Neuron (in vitro differentiated cells): ENCODE data around the gene NHLRC4.

Experiments
- H2AFZ ChIP-seq: one replicate; pipeline ENCODE4 v1.6.1; 2013; ENCODE audit warnings: low read depth, mild to moderate bottlenecking, inconsistent platforms, low read length, moderate library complexity
- H3K27me3 ChIP-seq: one replicate; pipeline ENCODE4 v1.6.1; 2013; ENCODE audit warnings: low read length; ENCODE audit not compliant: insufficient read depth
- H3K36me3 ChIP-seq: one replicate; pipeline ENCODE4 v1.6.1; 2013; ENCODE audit warnings: low read length; ENCODE audit not compliant: insufficient read depth
- H3K4me1 ChIP-seq: one replicate; pipeline ENCODE4 v1.6.1; 2013; ENCODE audit warnings: low read length; ENCODE audit not compliant: insufficient read depth
- H3K4me3 ChIP-seq: 2 replicates; pipeline ENCODE4 v1.5.1; 2013; ENCODE audit warnings: mild to moderate bottlenecking, low read length, moderate library complexity
- H3K9me3 ChIP-seq: one replicate; pipeline ENCODE4 v1.6.1; 2013; ENCODE audit warnings: low read length

The NHLRC4 gene, protein sequence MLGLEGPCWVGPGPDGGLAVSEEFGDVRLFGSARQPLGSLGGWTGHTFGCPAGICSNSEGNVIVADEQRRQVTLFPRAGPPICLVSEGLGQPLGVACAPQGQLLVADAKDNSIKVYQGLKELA

DNA sequence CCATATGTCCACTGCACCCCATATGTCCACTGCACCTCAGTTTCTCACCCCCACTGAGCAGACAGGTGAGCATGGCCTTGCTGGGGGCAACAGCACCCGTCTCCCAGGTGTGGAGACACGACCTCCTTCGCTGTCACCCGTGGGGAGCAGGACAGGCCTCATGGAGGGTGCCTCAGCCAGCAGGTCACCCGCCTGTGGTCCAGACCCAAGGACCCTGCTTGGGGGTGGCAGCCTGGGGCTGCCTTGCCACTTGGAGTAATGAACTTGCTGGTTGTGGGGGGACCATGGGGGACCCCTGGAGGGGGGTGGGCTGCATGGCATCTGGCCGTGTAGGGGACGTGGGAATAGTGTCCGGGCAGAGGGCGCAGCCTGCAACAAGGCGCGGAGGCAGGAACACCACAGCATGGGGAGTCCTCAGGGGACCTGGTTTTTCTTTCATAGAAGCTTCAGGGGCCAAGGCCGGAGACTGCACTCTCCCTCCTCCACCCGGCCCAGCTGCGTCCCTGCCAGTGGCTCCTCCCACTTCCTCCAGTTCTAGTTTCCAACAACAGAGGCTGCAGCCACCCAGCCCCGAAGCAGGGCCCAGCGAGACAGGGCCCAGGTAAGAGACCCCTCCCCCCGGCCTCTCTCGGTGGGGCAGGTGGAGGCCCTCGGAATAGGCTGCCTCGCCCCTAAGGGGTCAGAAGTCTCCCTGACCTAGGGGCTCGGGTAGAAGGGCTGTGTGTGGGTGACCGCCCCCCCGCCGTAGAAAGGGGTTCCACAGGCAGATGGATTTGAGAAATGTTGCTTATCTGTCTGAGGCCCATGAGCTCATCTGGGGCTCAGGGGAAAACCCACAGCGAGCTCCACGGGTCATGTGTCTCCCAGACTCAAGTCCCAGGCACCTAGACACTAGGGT lies at the start of gene NHLRC4:
Gene NHLRC4 (plus strand): TSS at position 531 of the 898 bp plus-strand sequence. CDS start 1,043 bp downstream, outside the sequence.
- H3K36me3 ChIP-seq = no peaks in the 10 kb centered on the region
- H3K4me1 ChIP-seq = peaks cover 41% of the 10 kb centered on the region
- H3K9me3 ChIP-seq = no peaks in the 10 kb centered on the region
- H3K4me3 ChIP-seq = no peak within 1 kb of the TSS
- H2AFZ ChIP-seq = no peak within 1 kb of the TSS
- H3K27me3 ChIP-seq = peaks cover 11% of the 10 kb centered on the region

DNA sequence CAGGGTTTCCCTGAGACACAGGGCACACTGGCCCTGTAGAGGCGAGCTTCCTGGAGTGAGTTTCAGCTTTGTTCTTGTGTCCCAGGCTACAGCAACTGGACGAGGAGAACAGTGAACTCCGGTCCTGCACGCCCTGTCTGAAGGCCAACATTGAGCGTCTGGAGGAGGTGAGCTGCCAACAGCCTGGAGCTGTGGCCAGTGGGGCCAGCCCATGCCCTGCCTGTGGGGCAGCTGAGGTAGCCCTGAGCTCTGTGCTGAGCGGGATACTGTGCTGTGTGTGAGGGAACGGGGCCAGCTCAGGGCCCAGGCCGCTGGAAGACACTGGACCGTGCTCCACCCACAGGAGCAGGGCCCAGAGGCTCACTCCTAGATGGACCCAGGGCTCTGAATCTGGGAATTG lies 47.9 kb upstream of the NHLRC4 start:
- no peak overlapping the region for H2AFZ ChIP-seq
- H3K4me3 ChIP-seq = no peak overlapping the region
- peaks cover 76% of the 10 kb centered on the region for H3K36me3 ChIP-seq
- H3K27me3 ChIP-seq = no peaks in the 10 kb centered on the region
- H3K4me1 ChIP-seq = no peaks in the 10 kb centered on the region
- H3K9me3 ChIP-seq = no peaks in the 10 kb centered on the region

DNA sequence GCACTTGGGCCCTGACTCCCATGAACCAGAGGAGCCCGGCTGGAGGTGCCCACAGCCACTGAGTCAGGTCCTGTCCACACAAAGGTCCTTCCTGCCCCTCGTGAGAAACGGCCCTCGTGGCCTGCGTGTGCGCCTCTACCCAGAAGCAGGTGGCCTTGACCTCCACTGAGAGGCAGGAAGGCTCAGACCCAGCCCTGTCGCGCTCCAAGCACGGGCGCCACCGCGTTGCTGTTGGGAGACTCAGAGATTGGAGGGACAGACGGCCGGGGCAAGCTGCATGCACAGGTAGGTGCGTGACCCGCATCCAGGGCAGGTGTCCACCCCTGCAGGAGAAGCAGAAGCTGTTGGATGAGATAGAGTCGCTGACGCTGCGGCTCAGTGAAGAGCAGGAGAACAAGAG lies 47.4 kb upstream of the NHLRC4 start:
- no peak overlapping the region for H2AFZ ChIP-seq
- no peaks in the 10 kb centered on the region for H3K27me3 ChIP-seq
- no peaks in the 10 kb centered on the region for H3K9me3 ChIP-seq
- H3K36me3 ChIP-seq = peaks cover 71% of the 10 kb centered on the region
- H3K4me1 ChIP-seq = no peaks in the 10 kb centered on the region
- H3K4me3 ChIP-seq = no peak overlapping the region

DNA sequence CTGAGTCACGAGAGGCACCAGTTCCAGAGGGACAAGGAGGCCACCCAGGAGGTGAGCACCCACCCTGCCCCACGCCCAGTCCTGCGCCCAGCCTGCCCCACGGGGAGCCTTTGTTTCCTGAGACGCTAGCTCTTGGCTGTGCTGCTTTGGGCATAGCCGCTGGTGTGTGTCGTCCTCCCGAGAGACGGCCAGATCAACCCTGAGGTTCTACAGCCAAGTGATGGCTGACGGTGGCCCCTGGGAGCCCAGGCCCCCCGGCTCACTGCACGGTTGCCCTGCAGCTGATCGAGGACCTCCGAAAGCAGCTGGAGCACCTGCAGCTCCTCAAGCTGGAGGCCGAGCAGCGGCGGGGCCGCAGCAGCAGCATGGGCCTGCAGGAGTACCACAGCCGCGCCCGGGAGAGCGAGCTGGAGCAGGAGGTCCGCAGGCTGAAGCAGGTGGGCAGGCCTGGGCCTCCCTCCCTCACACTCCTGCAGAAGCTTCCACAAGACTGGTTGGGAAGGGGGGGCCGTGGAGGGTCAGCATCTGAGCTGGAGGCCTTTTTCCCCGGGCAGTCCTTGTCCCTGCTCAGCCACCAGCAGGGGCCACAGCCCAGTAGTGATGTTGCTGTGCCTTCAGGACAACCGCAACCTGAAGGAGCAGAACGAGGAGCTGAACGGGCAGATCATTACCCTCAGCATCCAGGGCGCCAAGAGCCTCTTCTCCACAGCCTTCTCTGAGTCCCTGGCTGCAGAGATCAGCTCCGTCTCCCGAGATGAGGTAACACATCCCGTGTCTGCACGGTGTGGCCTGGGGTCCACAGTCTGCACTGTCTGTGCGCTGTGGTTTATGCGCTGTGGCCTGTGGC lies 46.7 kb upstream of the NHLRC4 start:
- H2AFZ ChIP-seq = no peak overlapping the region
- H3K27me3 ChIP-seq = no peaks in the 10 kb centered on the region
- H3K4me1 ChIP-seq = no peaks in the 10 kb centered on the region
- no peak overlapping the region for H3K4me3 ChIP-seq
- no peaks in the 10 kb centered on the region for H3K9me3 ChIP-seq
- H3K36me3 ChIP-seq = peaks cover 67% of the 10 kb centered on the region

DNA sequence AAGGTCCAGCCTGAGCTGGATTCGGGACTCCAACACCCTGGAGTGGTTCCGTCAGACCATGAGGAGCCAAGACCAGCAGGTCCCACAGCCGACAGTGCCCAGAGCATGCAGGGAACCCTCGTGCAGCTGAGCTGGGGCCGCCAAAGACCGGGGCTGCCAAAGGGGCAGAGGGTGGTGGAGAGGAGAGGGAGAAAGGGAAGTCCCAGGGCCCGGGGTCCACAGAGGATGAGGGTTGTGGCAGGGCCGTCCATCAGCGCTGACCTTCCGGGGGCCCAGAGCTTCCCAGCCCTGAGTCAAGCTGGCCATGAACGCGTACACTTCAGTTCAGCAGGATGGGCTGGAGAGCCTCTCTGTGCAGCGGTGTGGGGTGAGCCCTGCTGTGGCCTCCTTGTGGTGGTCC lies 46.0 kb upstream of the NHLRC4 start:
- peaks cover 59% of the 10 kb centered on the region for H3K36me3 ChIP-seq
- H2AFZ ChIP-seq = no peak overlapping the region
- H3K4me3 ChIP-seq = no peak overlapping the region
- H3K9me3 ChIP-seq = no peaks in the 10 kb centered on the region
- H3K27me3 ChIP-seq = no peaks in the 10 kb centered on the region
- H3K4me1 ChIP-seq = peaks cover 6% of the 10 kb centered on the region

DNA sequence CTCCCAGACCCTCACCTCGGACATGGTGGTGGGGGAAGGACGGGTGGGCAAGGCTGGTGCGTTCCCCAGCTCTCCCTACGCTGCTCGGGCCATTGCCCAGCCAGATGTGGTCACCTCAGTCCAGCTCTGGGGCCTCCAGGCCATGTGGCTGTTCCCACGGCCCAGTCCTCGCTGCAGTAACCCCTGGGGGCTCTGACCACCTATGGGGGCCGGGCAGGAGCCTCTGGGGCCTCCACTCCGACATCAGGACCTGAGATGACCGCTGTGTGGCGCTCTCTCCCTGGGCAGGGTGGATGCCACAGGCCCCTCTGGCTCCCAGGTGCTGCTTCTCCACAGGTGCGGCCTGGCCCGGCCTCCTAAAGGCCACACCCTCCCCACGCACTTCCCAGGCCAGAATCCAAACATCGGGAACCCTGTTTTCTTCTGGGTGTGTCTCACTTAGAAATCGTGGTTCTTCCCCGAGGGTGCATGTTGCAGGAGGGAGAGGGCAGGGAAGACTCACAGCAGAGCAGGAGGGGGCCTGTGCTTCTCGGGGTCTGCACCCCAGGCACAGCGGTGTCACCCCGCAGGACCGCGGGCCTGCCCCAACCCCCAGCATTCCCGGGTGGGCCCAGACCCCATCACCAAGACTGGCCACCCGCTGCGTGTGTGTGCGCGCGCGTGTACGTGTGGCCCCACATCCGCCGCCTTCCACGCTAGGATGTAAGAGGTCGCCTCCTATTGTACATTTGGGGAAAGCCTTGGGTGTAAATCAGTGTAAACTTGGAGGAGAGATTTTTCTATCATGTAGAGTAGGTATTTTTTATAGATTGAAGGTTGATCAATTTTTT lies 45.2 kb upstream of the NHLRC4 start:
- H3K9me3 ChIP-seq = no peaks in the 10 kb centered on the region
- no peak overlapping the region for H2AFZ ChIP-seq
- peaks cover 53% of the 10 kb centered on the region for H3K36me3 ChIP-seq

DNA sequence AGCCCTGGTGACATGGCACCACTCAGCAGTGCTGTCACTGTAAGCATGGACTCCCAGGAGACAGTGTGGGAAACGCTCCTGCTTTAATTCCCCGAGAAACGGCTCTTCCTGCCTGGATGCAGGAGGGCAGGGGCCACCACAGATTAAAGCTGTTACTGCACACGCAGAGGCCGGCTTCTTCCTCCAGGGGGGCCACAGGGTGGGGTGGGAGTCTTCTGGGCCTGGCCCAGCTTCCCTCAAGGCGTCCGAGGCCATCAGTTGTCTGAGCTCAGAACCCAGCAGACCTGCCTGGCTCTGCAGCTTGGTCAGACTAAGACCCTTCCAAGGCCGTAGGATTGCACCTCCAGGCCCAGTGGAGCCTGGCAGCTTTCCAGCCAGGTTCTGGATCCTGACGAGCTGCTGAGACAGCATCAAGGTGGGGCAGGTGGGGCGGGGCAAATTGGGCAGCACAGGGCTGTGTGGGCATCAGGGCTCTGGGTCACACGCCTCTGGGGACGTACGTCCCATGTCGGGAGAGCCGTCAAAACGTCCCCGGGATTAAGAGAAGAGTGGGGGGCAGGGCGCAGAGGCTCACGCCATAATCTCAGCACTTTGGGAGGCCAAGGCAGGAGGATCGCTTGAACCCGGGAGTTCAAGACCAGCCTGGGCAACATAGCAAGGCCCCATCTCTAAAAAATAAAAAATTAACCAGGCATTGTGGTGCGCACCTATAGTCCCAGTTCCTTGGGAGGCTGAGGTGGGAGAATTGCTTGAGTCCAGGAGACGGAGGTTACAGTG lies 44.3 kb upstream of the NHLRC4 start:
- Histone ChIP-seq H3K27me3 (no peaks in the 10 kb centered on the region), H3K4me3 (no peak overlapping the region), H2AFZ (no peak overlapping the region), H3K4me1 (peaks cover 14% of the 10 kb centered on the region), H3K9me3 (no peaks in the 10 kb centered on the region), H3K36me3 (peaks cover 45% of the 10 kb centered on the region)

More for the DNA sequence above, 45.2 kb upstream of the NHLRC4 start:
- no peaks in the 10 kb centered on the region for H3K27me3 ChIP-seq
- no peak overlapping the region for H3K4me3 ChIP-seq
- peaks cover 13% of the 10 kb centered on the region for H3K4me1 ChIP-seq

DNA sequence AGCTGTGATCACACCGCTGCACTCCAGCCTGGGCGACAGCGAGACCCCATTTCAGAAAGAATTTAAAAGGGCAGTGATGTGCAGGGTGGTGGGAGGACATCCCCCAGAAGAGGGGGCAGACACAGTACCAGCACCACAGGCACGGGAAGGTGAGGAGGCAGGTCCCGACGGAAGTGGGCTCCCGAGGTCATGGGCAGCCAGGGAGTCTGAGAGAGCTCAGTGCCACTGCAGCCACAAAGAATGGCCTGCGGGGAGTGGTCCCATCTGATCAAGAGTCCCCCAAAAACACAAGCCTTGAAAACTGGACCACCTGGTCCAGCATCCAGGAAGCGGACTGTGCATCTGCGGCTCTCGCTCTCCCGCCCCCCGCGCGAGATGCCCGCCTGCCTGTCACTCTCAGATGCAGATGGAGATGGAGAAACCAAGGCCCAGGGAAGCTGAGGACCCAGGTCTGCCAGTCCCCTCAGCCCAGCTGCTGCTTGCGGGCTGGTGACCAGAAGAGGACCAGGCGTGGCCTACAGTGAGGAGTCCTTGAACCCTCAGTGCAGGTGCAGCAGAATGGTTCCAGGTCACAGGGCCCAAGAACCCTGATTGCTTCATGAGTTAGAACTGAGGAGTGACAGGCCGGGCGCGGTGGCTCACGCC lies 43.6 kb upstream of the NHLRC4 start:
- H3K4me3 ChIP-seq = no peak overlapping the region
- H3K36me3 ChIP-seq = peaks cover 41% of the 10 kb centered on the region
- no peaks in the 10 kb centered on the region for H3K9me3 ChIP-seq
- no peak overlapping the region for H2AFZ ChIP-seq
- H3K4me1 ChIP-seq = peaks cover 14% of the 10 kb centered on the region
- H3K27me3 ChIP-seq = no peaks in the 10 kb centered on the region

DNA sequence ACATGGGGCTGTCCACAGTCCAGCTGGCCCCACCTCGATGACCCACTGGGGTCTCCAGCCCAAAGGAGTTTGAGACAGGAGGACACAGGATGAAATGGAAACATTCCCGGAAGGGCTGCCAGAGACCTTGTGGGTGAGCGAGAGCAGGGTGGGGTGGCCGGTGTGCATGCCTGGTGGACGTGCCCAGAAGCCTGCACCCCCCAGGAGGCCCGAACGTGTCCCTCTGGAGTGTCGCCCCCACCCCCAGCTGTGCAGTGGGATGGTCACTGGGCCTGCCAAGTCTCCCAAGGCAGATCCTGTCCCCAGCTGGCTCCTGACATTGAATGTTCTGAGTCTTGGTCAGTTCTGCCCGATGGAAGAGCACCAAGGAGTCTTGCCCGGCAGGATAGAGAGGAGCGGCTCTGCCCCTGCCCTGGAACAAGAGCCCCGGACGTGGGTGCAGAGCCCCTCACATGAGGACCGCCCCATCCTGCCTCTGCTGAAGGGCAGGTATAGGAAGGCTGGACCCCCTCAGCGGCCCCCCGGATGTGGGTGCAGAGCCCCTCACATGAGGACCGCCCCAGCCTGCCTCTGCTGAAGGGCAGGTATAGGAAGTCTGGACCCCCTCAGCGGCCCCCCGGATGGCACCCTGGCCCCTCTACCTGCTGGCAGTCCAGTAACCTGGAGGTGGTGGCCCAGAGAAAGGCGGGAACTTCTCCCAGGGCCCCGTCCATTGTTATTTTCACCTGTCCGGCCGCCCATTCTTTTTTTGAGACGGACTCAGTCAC lies 42.3 kb upstream of the NHLRC4 start:
- H3K4me3 ChIP-seq = no peak overlapping the region
- H3K36me3 ChIP-seq = peaks cover 32% of the 10 kb centered on the region
- H3K4me1 ChIP-seq = peaks cover 25% of the 10 kb centered on the region
- H2AFZ ChIP-seq = no peak overlapping the region
- H3K27me3 ChIP-seq = no peaks in the 10 kb centered on the region
- H3K9me3 ChIP-seq = no peaks in the 10 kb centered on the region

DNA sequence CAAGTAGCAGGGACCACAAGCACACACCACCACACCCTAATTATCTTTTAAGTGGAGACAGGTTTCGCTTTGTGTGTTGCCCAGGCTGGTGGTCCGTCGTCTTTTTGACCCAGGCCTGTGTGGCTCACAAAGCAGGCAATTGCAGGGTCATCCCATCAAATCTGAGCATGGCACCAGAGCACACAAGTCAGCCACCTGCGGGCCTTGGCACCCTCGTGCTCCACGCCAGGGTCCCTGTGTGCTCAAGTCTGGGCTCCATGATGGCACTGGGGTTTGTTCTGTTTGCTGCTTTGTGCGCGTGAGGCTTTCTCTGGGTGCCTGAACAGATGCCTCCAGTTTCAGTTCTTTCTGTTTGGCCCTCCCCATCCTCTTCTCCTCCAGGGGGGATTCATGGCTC lies 41.7 kb upstream of the NHLRC4 start:
- H3K27me3 ChIP-seq = no peaks in the 10 kb centered on the region
- H2AFZ ChIP-seq = no peak overlapping the region
- H3K4me1 ChIP-seq = peaks cover 25% of the 10 kb centered on the region
- no peaks in the 10 kb centered on the region for H3K9me3 ChIP-seq
- H3K4me3 ChIP-seq = no peak overlapping the region
- H3K36me3 ChIP-seq = peaks cover 25% of the 10 kb centered on the region

DNA sequence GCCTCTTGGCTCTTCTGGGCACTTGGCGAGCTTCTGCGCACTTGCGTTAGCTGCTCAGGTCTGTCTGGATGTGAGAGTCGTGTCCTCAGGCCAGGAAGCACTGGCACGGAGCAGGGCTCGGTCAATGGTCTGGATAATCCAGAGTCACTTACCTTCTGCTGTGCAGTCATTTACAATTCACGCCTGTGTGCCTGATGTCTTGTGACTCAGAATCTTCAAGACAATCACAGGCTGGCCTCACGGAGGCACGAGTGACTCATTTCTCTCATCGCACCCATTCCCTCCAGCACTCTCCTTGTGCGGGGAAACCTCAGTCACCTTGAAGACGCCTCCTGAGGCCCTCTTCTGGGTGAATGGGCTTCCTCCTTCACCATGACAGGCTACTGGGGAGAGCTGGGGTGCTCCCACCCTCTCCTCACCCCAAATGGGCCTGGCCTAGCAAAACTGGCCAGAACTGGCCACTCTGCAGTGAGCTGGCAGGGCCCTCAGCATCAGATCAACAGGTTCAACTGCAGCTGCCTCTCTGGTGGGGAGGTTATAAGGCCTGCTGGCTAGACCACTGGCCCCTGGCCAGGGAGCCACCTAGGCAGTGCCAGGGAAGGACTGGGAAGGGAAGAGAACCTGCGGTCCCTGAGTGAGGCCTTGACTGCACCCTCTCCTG lies 41.2 kb upstream of the NHLRC4 start:
- Histone ChIP-seq H2AFZ (no peak overlapping the region), H3K36me3 (peaks cover 20% of the 10 kb centered on the region), H3K27me3 (no peaks in the 10 kb centered on the region), H3K9me3 (no peaks in the 10 kb centered on the region), H3K4me1 (peaks cover 25% of the 10 kb centered on the region), H3K4me3 (peak overlapping the region; percentile 64)
